ENCODE measurements around the gene GRPEL2. TPM values are rescaled to one million over a fixed set of nuclear protein-coding genes. Genes with fewer than 3 reads are reported as not detected.

GRPEL2 gene
- total and polyA plus RNA-seq, 2 of the 8 experiments (the other 6 are each of a cell fraction or from before 2014, with no cell fraction given), result 11.2 to 52.2 TPM

- TF ChIP-seq CHD7 (IDR thresholded peaks at IDR 0.05; ENCODE audit: insufficient replicate concordance, low read length) (no peak), SAP30 (IDR thresholded peaks at IDR 0.05; ENCODE audit: insufficient read depth, insufficient replicate concordance, low read length) (no peak), KDM4A (IDR thresholded peaks at IDR 0.05; ENCODE audit: low read depth, low read length, severe bottlenecking) (no peak), CTCF (IDR thresholded peaks at IDR 0.05; ENCODE audit: control extremely low read depth in 1 of 3, insufficient read depth in 1 of 3, low read depth in 1 of 3, low read length in 3 of 3) (peak; percentile 96 to 97 (median 97)), POLR2AphosphoS5 (IDR thresholded peaks at IDR 0.05; ENCODE audit: low read depth, low read length) (no peak), JUND (IDR thresholded peaks at IDR 0.05; ENCODE audit: low read length) (no peak), SUZ12 (IDR thresholded peaks at IDR 0.05; ENCODE audit: low read length) (no peak), NRF1 (IDR thresholded peaks at IDR 0.05; ENCODE audit: low read depth, low read length) (no peak), TAF7 (optimal IDR thresholded peaks at IDR 0.05; ENCODE audit: borderline replicate concordance, low read depth, low read length) (no peak)
Measured at GRCh38 chr5:149381986-149382338, 36.7 kb downstream of the GRPEL2 start (continued).

Measured in H1 (cell line).